Thyroid gland (tissue), 4 donors: ENCODE data around the gene FOXI2. TPM values are rescaled to one million over a fixed set of nuclear protein-coding genes. Genes with fewer than 3 reads are reported as not detected.

ENCODE experiments used
- DNase-seq, 2 donors: peaks; one replicate each; pipeline ENCODE4 v3.0.0-alpha.2; 2019
- H3K27ac ChIP-seq, 3 donors: fragments of 200-600 bp; sonication (generic); 1 replicate in 2 of 3; 2 replicates in 1 of 3; pipeline ENCODE4 v1.5.1; 2016 to 2019; ENCODE audit warnings: mild to moderate bottlenecking in 1 of 3, moderate library complexity in 1 of 3
- H3K27me3 ChIP-seq: fragments of 200-600 bp; sonication (generic); one replicate; pipeline ENCODE4 v1.5.1; 2019
- H3K36me3 ChIP-seq, 2 donors: fragments of 200-600 bp; sonication (generic); one replicate each; pipeline ENCODE4 v1.5.1; 2016 to 2019
- H3K4me1 ChIP-seq, 2 donors: fragments of 200-600 bp; sonication (generic); one replicate each; pipeline ENCODE4 v1.5.1; 2017 to 2019
- H3K4me3 ChIP-seq, 3 donors: fragments of 200-600 bp; sonication (generic); replicated peaks in 1 of 3; 1 replicate in 2 of 3; 2 replicates in 1 of 3; pipeline ENCODE4 v1.5.1; 2016; ENCODE audit warnings: mild to moderate bottlenecking in 1 of 3
- H3K9me3 ChIP-seq: fragments of 200-600 bp; sonication (generic); one replicate; pipeline ENCODE4 v1.5.1; 2017
- CTCF ChIP-seq, 6 experiments: fragments of 200-600 bp in 3 of 6; fragments of 450-650 bp in 3 of 6; sonication (generic) in 3 of 6; IDR thresholded peaks; one replicate each; pipeline ENCODE4 v1.5.1; 2016 to 2019; ENCODE audit warnings: antibody characterized with exemption in 6 of 6, mild to moderate bottlenecking in 2 of 6, inconsistent platforms in 1 of 6, moderate library complexity in 1 of 6
- POLR2A ChIP-seq, 2 donors: fragments of 450-650 bp; IDR thresholded peaks; one replicate each; pipeline ENCODE4 v1.6.1; 2017; ENCODE audit warnings: antibody characterized with exemption in 2 of 2, mild to moderate bottlenecking in 2 of 2, moderate library complexity in 1 of 2
- WGBS, 2 donors: methylation state at CpG; one replicate each; pipeline ENCODE4 v1.1.5; 2017; 5-methylcytosine and 5-hydroxymethylcytosine counted together
- intact Hi-C: fragments of 100-400 bp; cut with DNase I; formaldehyde crosslinking; loops from one replicate; pipeline ENCODE4 v1.15.1; 2023
- total RNA-seq, 4 donors: library from RNA; depleted of rRNA; stranded (reverse); fragments of >200 nt; gene quantifications; one replicate each; pipeline ENCODE4 v1.2.3, GENCODE V29; 2016

The FOXI2 gene
- total RNA-seq, 4 donors from 2014 or later, result 0.15 TPM; not detected in 3

- TF ChIP-seq POLR2A (IDR thresholded peaks at IDR 0.05), result no peak
- no peak for TF ChIP-seq CTCF (IDR thresholded peaks at IDR 0.05)
- no peaks in the 10 kb centered on the region for H3K27me3 ChIP-seq
- no peak overlapping the region for H3K4me3 ChIP-seq
- no peak for DNase-seq
- intact Hi-C loops, result no loop called here
- no peaks in the 10 kb centered on the region for H3K4me1 ChIP-seq
- H3K9me3 ChIP-seq, result no peaks in the 10 kb centered on the region
- H3K27ac ChIP-seq, result no peak overlapping the region
- H3K36me3 ChIP-seq, result no peaks in the 10 kb centered on the region
- 58 to 67% methylated on average over 2 of the region's 2 CpGs for WGBS, 2 donors
Observed at GRCh38 chr10:127756264-127756663, 19.3 kb downstream of the FOXI2 start.

- WGBS, 2 donors, result 91 to 92% methylated on average over 7 of the region's 7 CpGs
Observed at GRCh38 chr10:127757033-127757432, 20.0 kb downstream of the FOXI2 start.

GRCh38 chr10:127759276-127759675, 22.3 kb downstream of the FOXI2 start:
- WGBS, 2 donors, result 58 to 59% methylated on average over 2 of the region's 2 CpGs
- Histone ChIP-seq H3K27me3 (no peaks in the 10 kb centered on the region), H3K27ac (no peak overlapping the region), H3K9me3 (no peaks in the 10 kb centered on the region), H3K4me1 (no peaks in the 10 kb centered on the region), H3K4me3 (no peak overlapping the region), H3K36me3 (no peaks in the 10 kb centered on the region)
- DNase-seq, result no peak
- TF ChIP-seq POLR2A (IDR thresholded peaks at IDR 0.05) (no peak), CTCF (IDR thresholded peaks at IDR 0.05) (no peak)
- intact Hi-C loops, result no loop called here

More at GRCh38 chr10:127757033-127757432, 20.0 kb downstream of the FOXI2 start:
- intact Hi-C loops, result no loop called here
- no peaks in the 10 kb centered on the region for H3K27me3 ChIP-seq
- no peaks in the 10 kb centered on the region for H3K36me3 ChIP-seq
- no peak overlapping the region for H3K4me3 ChIP-seq
- H3K4me1 ChIP-seq, result no peaks in the 10 kb centered on the region
- TF ChIP-seq POLR2A (IDR thresholded peaks at IDR 0.05) (no peak), CTCF (IDR thresholded peaks at IDR 0.05) (no peak)
- no peak for DNase-seq
- H3K27ac ChIP-seq, result no peak overlapping the region
- H3K9me3 ChIP-seq, result no peaks in the 10 kb centered on the region

- Histone ChIP-seq H3K4me1 (no peaks in the 10 kb centered on the region), H3K36me3 (no peaks in the 10 kb centered on the region), H3K4me3 (no peak overlapping the region), H3K27ac (no peak overlapping the region), H3K27me3 (no peaks in the 10 kb centered on the region), H3K9me3 (no peaks in the 10 kb centered on the region)
- 23 to 69% methylated on average over 1 of the region's 1 CpG for WGBS, 2 donors
- TF ChIP-seq CTCF (IDR thresholded peaks at IDR 0.05), result no peak
- no peak for TF ChIP-seq POLR2A (IDR thresholded peaks at IDR 0.05)
- DNase-seq, result no peak
- intact Hi-C loops, result no loop called here
Observed at GRCh38 chr10:127762925-127763324, 25.9 kb downstream of the FOXI2 start.

- TF ChIP-seq CTCF (IDR thresholded peaks at IDR 0.05) (no peak), POLR2A (IDR thresholded peaks at IDR 0.05) (no peak)
- DNase-seq, result no peak
- intact Hi-C loops, result no loop called here
- H3K27ac ChIP-seq, result no peak overlapping the region
- no peaks in the 10 kb centered on the region for H3K4me1 ChIP-seq
- no peaks in the 10 kb centered on the region for H3K9me3 ChIP-seq
- WGBS, 2 donors, result 39 to 42% methylated on average over 10 of the region's 10 CpGs
- H3K4me3 ChIP-seq, result no peak overlapping the region
- H3K27me3 ChIP-seq, result no peaks in the 10 kb centered on the region
- H3K36me3 ChIP-seq, result no peaks in the 10 kb centered on the region
Observed at GRCh38 chr10:127774766-127775559, 38.0 kb downstream of the FOXI2 start.
